Neural cell (in vitro differentiated cells): ENCODE data around the gene BMAL1.

Experiments used
- EP300 ChIP-seq: fragments of 450-650 bp; conservative IDR thresholded peaks from 2 replicates; pipeline ENCODE4 v1.6.1; 2014; ENCODE audit warnings: antibody characterized with exemption, mild to moderate bottlenecking, moderate library complexity; ENCODE audit not compliant: poor library complexity, severe bottlenecking
- EZH2 ChIP-seq: fragments of 200-600, 300-800 bp; shearing (Covaris generic), sonication (generic); IDR thresholded peaks from 2 replicates; pipeline ENCODE4 v1.6.1; 2014; ENCODE audit warnings: antibody characterized with exemption, low read length, borderline replicate concordance, mild to moderate bottlenecking; ENCODE audit not compliant: insufficient read depth, poor library complexity, severe bottlenecking
- POLR2AphosphoS5 ChIP-seq: IDR thresholded peaks from 2 replicates; pipeline ENCODE4 v1.6.1; 2012
- TAF1 ChIP-seq: IDR thresholded peaks from 2 replicates; pipeline ENCODE4 v1.6.1; 2012; ENCODE audit warnings: low read depth
- TF ChIP-seq, protein P1 (sequence below): fragments of 450-650 bp; IDR thresholded peaks from 2 replicates; pipeline ENCODE4 v1.5.1; 2014; ENCODE audit warnings: antibody characterized with exemption, mild to moderate bottlenecking, moderate library complexity; ENCODE audit not compliant: poor library complexity, severe bottlenecking
- TF ChIP-seq, protein P2 (sequence below): IDR thresholded peaks from 2 replicates; pipeline ENCODE4 v1.6.1; 2012; ENCODE audit warnings: borderline replicate concordance

DNA sequence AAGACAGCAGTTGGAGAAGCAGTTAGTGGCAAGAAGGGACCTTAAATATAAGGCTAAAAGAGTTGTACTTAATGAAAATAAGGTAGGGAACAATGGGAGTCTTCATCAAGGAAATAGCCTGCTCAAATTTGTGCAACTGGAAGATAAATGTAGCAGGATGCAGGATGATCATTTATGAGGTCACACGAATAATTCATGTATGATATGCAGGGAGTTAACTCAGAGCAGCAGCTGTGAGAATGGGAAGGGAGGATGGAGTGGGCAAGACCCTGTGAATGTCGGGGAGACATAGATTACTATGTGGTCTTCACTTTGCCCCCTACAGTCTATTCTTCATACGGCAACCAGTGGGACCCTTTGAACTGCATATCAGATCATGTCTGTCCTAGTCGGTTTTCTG lies 25.2 kb upstream of the BMAL1 start:
- TF ChIP-seq, protein P1, sequence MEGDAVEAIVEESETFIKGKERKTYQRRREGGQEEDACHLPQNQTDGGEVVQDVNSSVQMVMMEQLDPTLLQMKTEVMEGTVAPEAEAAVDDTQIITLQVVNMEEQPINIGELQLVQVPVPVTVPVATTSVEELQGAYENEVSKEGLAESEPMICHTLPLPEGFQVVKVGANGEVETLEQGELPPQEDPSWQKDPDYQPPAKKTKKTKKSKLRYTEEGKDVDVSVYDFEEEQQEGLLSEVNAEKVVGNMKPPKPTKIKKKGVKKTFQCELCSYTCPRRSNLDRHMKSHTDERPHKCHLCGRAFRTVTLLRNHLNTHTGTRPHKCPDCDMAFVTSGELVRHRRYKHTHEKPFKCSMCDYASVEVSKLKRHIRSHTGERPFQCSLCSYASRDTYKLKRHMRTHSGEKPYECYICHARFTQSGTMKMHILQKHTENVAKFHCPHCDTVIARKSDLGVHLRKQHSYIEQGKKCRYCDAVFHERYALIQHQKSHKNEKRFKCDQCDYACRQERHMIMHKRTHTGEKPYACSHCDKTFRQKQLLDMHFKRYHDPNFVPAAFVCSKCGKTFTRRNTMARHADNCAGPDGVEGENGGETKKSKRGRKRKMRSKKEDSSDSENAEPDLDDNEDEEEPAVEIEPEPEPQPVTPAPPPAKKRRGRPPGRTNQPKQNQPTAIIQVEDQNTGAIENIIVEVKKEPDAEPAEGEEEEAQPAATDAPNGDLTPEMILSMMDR = no peak
- TF ChIP-seq EP300 (no peak), EZH2 (no peak), TAF1 (no peak), POLR2AphosphoS5 (no peak)
- TF ChIP-seq, protein P2, sequence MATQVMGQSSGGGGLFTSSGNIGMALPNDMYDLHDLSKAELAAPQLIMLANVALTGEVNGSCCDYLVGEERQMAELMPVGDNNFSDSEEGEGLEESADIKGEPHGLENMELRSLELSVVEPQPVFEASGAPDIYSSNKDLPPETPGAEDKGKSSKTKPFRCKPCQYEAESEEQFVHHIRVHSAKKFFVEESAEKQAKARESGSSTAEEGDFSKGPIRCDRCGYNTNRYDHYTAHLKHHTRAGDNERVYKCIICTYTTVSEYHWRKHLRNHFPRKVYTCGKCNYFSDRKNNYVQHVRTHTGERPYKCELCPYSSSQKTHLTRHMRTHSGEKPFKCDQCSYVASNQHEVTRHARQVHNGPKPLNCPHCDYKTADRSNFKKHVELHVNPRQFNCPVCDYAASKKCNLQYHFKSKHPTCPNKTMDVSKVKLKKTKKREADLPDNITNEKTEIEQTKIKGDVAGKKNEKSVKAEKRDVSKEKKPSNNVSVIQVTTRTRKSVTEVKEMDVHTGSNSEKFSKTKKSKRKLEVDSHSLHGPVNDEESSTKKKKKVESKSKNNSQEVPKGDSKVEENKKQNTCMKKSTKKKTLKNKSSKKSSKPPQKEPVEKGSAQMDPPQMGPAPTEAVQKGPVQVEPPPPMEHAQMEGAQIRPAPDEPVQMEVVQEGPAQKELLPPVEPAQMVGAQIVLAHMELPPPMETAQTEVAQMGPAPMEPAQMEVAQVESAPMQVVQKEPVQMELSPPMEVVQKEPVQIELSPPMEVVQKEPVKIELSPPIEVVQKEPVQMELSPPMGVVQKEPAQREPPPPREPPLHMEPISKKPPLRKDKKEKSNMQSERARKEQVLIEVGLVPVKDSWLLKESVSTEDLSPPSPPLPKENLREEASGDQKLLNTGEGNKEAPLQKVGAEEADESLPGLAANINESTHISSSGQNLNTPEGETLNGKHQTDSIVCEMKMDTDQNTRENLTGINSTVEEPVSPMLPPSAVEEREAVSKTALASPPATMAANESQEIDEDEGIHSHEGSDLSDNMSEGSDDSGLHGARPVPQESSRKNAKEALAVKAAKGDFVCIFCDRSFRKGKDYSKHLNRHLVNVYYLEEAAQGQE = no peak
